ENCODE data around the gene HPX. TPM values are rescaled to one million over a fixed set of nuclear protein-coding genes. Genes with fewer than 3 reads are reported as not detected.
"Not testable (repeated sequence)": the region's sequence is repeated elsewhere in the genome, so short reads cannot be mapped to it uniquely, and the experiment has no call there.

HPX gene
- polyA plus RNA-seq, 4 donors = 2.2 to 4.2 (median 2.7) TPM

GRCh38 chr11:6393989-6394670 is 46.7 kb downstream of the HPX start:
- no peak for DNase-seq (ENCODE audit: low read depth in 4 of 4, low spot score in 3 of 4)

GRCh38 chr11:6392251-6392650 is 48.5 kb downstream of the HPX start:
- DNase-seq (ENCODE audit: low read depth in 4 of 4, low spot score in 3 of 4) = not testable (repeated sequence)

GRCh38 chr11:6391537-6392134 is 49.2 kb downstream of the HPX start:
- no peak for DNase-seq (ENCODE audit: low read depth in 4 of 4, low spot score in 3 of 4)

- no peak for DNase-seq (ENCODE audit: low read depth in 4 of 4, low spot score in 3 of 4)
Measured at GRCh38 chr11:6390718-6391469, 49.9 kb downstream of the HPX start.

- peak; percentile 75 to 82 (median 78) for DNase-seq (ENCODE audit: low read depth in 4 of 4, low spot score in 3 of 4)
Measured at GRCh38 chr11:6389905-6390717, 50.7 kb downstream of the HPX start, which contains the start of gene SMPD1. SMPD1 (plus strand) TSS chr11:6390474; CDS start chr11:6390599, 125 bp downstream.

GRCh38 chr11:6388748-6389147 is 52.0 kb downstream of the HPX start:
- DNase-seq (ENCODE audit: low read depth in 4 of 4, low spot score in 3 of 4) = no peak

- DNase-seq (ENCODE audit: low read depth in 4 of 4, low spot score in 3 of 4) = no peak
Measured at GRCh38 chr11:6387811-6388599, 52.8 kb downstream of the HPX start.

- DNase-seq (ENCODE audit: low read depth in 4 of 4, low spot score in 3 of 4) = no peak
Measured at GRCh38 chr11:6385046-6385777, 55.6 kb downstream of the HPX start.

Other genes starting within 250 kb of the HPX start
- under 1 TPM in 1 of 4 donors, not detected in 3; 0.10 TPM for gene OR52W1, start 241.8 kb downstream of the HPX start, polyA plus RNA-seq (ENCODE audit: insufficient read length in 4 of 4)
- gene C11orf42, start 235.4 kb downstream of the HPX start, polyA plus RNA-seq (ENCODE audit: insufficient read length in 4 of 4) = 1 to 10 TPM in 1 of 4 donors, under 1 TPM in 3; 0.70 to 1.2 (median 0.84) TPM
- 10 to 100 TPM; 47.6 to 53.7 (median 51.2) TPM for gene FHIP1B, start 206.4 kb downstream of the HPX start, polyA plus RNA-seq (ENCODE audit: insufficient read length in 4 of 4)
- gene CNGA4, start 201.9 kb downstream of the HPX start, polyA plus RNA-seq (ENCODE audit: insufficient read length in 4 of 4) = under 1 TPM; 0.23 to 0.32 (median 0.28) TPM
- under 1 TPM; 0.51 to 0.96 (median 0.69) TPM for gene CCKBR, start 181.1 kb downstream of the HPX start, polyA plus RNA-seq (ENCODE audit: insufficient read length in 4 of 4)
- 10 to 100 TPM; 14.3 to 26.3 (median 16.0) TPM for gene CAVIN3, start 120.5 kb downstream of the HPX start, polyA plus RNA-seq (ENCODE audit: insufficient read length in 4 of 4)
- gene SMPD1, start 50.5 kb downstream of the HPX start, polyA plus RNA-seq (ENCODE audit: insufficient read length in 4 of 4) = 10 to 100 TPM; 33.0 to 38.7 (median 34.7) TPM
- gene APBB1, start 21.9 kb downstream of the HPX start, polyA plus RNA-seq (ENCODE audit: insufficient read length in 4 of 4) = 10 to 100 TPM; 52.2 to 64.6 (median 54.0) TPM
- gene TRIM3, start 33.0 kb upstream of the HPX start, polyA plus RNA-seq (ENCODE audit: insufficient read length in 4 of 4) = 10 to 100 TPM; 18.6 to 22.5 (median 20.0) TPM
- 10 to 100 TPM; 63.9 to 71.0 (median 68.1) TPM for gene ARFIP2, start 40.3 kb upstream of the HPX start, polyA plus RNA-seq (ENCODE audit: insufficient read length in 4 of 4)
- 10 to 100 TPM; 39.0 to 43.1 (median 41.2) TPM for gene TIMM10B, start 40.5 kb upstream of the HPX start, polyA plus RNA-seq (ENCODE audit: insufficient read length in 4 of 4)
- 1 to 10 TPM; 5.8 to 9.7 (median 7.5) TPM for gene DNHD1, start 56.3 kb upstream of the HPX start, polyA plus RNA-seq (ENCODE audit: insufficient read length in 4 of 4)
- gene RRP8, start 162.6 kb upstream of the HPX start, polyA plus RNA-seq (ENCODE audit: insufficient read length in 4 of 4) = 10 to 100 TPM; 22.4 to 25.4 (median 23.9) TPM
- gene ILK, start 162.8 kb upstream of the HPX start, polyA plus RNA-seq (ENCODE audit: insufficient read length in 4 of 4) = 100 to 1,000 TPM; 153 to 162 (median 160) TPM
- 10 to 100 TPM; 80.5 to 97.0 (median 87.3) TPM for gene TAF10, start 171.2 kb upstream of the HPX start, polyA plus RNA-seq (ENCODE audit: insufficient read length in 4 of 4)
- 100 to 1,000 TPM; 123 to 144 (median 129) TPM for gene TPP1, start 178.4 kb upstream of the HPX start, polyA plus RNA-seq (ENCODE audit: insufficient read length in 4 of 4)
- 10 to 100 TPM; 33.1 to 39.1 (median 33.5) TPM for gene DCHS1, start 214.8 kb upstream of the HPX start, polyA plus RNA-seq (ENCODE audit: insufficient read length in 4 of 4)
- 10 to 100 TPM; 71.2 to 82.0 (median 73.2) TPM for gene MRPL17, start 242.4 kb upstream of the HPX start, polyA plus RNA-seq (ENCODE audit: insufficient read length in 4 of 4)

Data from right renal pelvis (tissue), 4 donors.